Measurements from ENCODE around the gene NIPBL. TPM values are rescaled to one million over a fixed set of nuclear protein-coding genes. Genes with fewer than 3 reads are reported as not detected.
A peak's percentile ranks its signal among the peaks of the same experiment; 100 is the strongest.
"Not testable (repeated sequence)": the region's sequence is repeated elsewhere in the genome, so short reads cannot be mapped to it uniquely, and the experiment has no call there.

NIPBL gene
- total and polyA plus RNA-seq, 7 experiments from 2014 or later = 28.2 to 123 (median 110) TPM

GRCh38 chr5:37093795-37094194 is 217.2 kb downstream of the NIPBL start:
- Mint-ChIP-seq H3K36me3 (peaks cover 4 to 51% (median 36%) of the 10 kb centered on the region in 5 donors), H3K9me3 (peaks cover 1 to 38% (median 22%) of the 10 kb centered on the region in 11 donors)
- H3K27me3 Mint-ChIP-seq; H3K4me3 Mint-ChIP-seq; ATAC-seq; DNase-seq; H3K4me1 ChIP-seq (ENCODE audit: control insufficient read depth in 2 of 2, insufficient read depth in 2 of 2, low read length in 2 of 2); H3K36me3 ChIP-seq (ENCODE audit: control insufficient read depth in 2 of 3, insufficient read depth in 3 of 3, low read length in 3 of 3); H3K4me1 Mint-ChIP-seq; H3K9me3 ChIP-seq (ENCODE audit: control insufficient read depth in 2 of 3, low read length in 3 of 3); H3K27me3 ChIP-seq (ENCODE audit: control insufficient read depth in 2 of 2, insufficient read depth in 2 of 2, low read length in 2 of 2); H3K27ac ChIP-seq (ENCODE audit: low read depth, low read length); POLR2A ChIA-PET; intact Hi-C loops (cut with micrococcal nuclease); CTCF ChIA-PET; H3K4me3 ChIP-seq (ENCODE audit: low read length); H3K27ac Mint-ChIP-seq: not testable (repeated sequence)

GRCh38 chr5:37099267-37099666 is 222.7 kb downstream of the NIPBL start:
- ATAC-seq; DNase-seq; CTCF ChIA-PET; intact Hi-C loops (cut with micrococcal nuclease); H3K27ac Mint-ChIP-seq; H3K27ac ChIP-seq (ENCODE audit: low read depth, low read length); H3K27me3 ChIP-seq (ENCODE audit: control insufficient read depth in 2 of 2, insufficient read depth in 2 of 2, low read length in 2 of 2); H3K4me3 Mint-ChIP-seq; H3K4me3 ChIP-seq (ENCODE audit: low read length); H3K27me3 Mint-ChIP-seq; H3K4me1 ChIP-seq (ENCODE audit: control insufficient read depth in 2 of 2, insufficient read depth in 2 of 2, low read length in 2 of 2); H3K9me3 ChIP-seq (ENCODE audit: control insufficient read depth in 2 of 3, low read length in 3 of 3); POLR2A ChIA-PET; H3K36me3 ChIP-seq (ENCODE audit: control insufficient read depth in 2 of 3, insufficient read depth in 3 of 3, low read length in 3 of 3): not testable (repeated sequence)
- peaks cover 0 to 87% (median 38%) of the 10 kb centered on the region in 11 donors for H3K9me3 Mint-ChIP-seq
- H3K4me1 Mint-ChIP-seq = peaks cover 4 to 20% (median 16%) of the 10 kb centered on the region in 7 donors
- H3K36me3 Mint-ChIP-seq = peaks cover 8 to 67% (median 45%) of the 10 kb centered on the region in 5 donors

GRCh38 chr5:37103302-37103701 is 226.7 kb downstream of the NIPBL start:
- no peaks in the 10 kb centered on the region for H3K27me3 Mint-ChIP-seq
- peak overlapping the region in 1 of 9 donors; percentile 1 for H3K27ac Mint-ChIP-seq
- H3K4me3 Mint-ChIP-seq = peak overlapping the region in 1 of 10 donors; percentile 16
- H3K27me3 ChIP-seq (ENCODE audit: control insufficient read depth in 2 of 2, insufficient read depth in 2 of 2, low read length in 2 of 2) = no peaks in the 10 kb centered on the region
- DNase-seq (no peak), ATAC-seq (no peak)
- H3K9me3 ChIP-seq (ENCODE audit: control insufficient read depth in 2 of 3, low read length in 3 of 3) = no peaks in the 10 kb centered on the region
- CTCF ChIA-PET = no interaction called here
- H3K27ac ChIP-seq (ENCODE audit: low read depth, low read length) = no peak overlapping the region
- no peaks in the 10 kb centered on the region for H3K36me3 ChIP-seq (ENCODE audit: control insufficient read depth in 2 of 3, insufficient read depth in 3 of 3, low read length in 3 of 3)
- POLR2A ChIA-PET = interaction anchor here (1.1 kb wide), 1 partner anchor 21 kb away, joined by 4 read pairs; no protein-coding TSS in a partner anchor
- H3K4me1 ChIP-seq (ENCODE audit: control insufficient read depth in 2 of 2, insufficient read depth in 2 of 2, low read length in 2 of 2) = no peaks in the 10 kb centered on the region
- intact Hi-C loops (cut with micrococcal nuclease) = no loop called here
- H3K4me1 Mint-ChIP-seq = peaks cover 0 to 21% (median 16%) of the 10 kb centered on the region in 7 donors
- peaks cover 14 to 71% (median 46%) of the 10 kb centered on the region in 5 donors for H3K36me3 Mint-ChIP-seq
- H3K9me3 Mint-ChIP-seq = peaks cover 0 to 55% (median 21%) of the 10 kb centered on the region in 11 donors
- H3K4me3 ChIP-seq (ENCODE audit: low read length) = no peak overlapping the region

- Mint-ChIP-seq H3K27ac (peak overlapping the region in 7 of 9 donors; percentile 1 to 83 (median 20)), H3K36me3 (peaks cover 14 to 53% (median 47%) of the 10 kb centered on the region in 5 donors), H3K9me3 (peaks cover 0 to 9% (median 4%) of the 10 kb centered on the region in 11 donors), H3K4me3 (peak overlapping the region in 4 of 10 donors; percentile 7 to 47 (median 20)), H3K4me1 (peaks cover 33 to 49% (median 43%) of the 10 kb centered on the region in 7 donors), H3K27me3 (no peaks in the 10 kb centered on the region)
- no peak overlapping the region for H3K27ac ChIP-seq (ENCODE audit: low read depth, low read length)
- H3K4me3 ChIP-seq (ENCODE audit: low read length) = no peak overlapping the region
- peaks cover 14 to 30% of the 10 kb centered on the region in 2 donors for H3K4me1 ChIP-seq (ENCODE audit: control insufficient read depth in 2 of 2, insufficient read depth in 2 of 2, low read length in 2 of 2)
- CTCF ChIA-PET = no interaction called here
- intact Hi-C loops (cut with micrococcal nuclease) = no loop called here
- H3K36me3 ChIP-seq (ENCODE audit: control insufficient read depth in 2 of 3, insufficient read depth in 3 of 3, low read length in 3 of 3) = no peaks in the 10 kb centered on the region
- DNase-seq (no peak), ATAC-seq (no peak)
- no peaks in the 10 kb centered on the region for H3K27me3 ChIP-seq (ENCODE audit: control insufficient read depth in 2 of 2, insufficient read depth in 2 of 2, low read length in 2 of 2)
- H3K9me3 ChIP-seq (ENCODE audit: control insufficient read depth in 2 of 3, low read length in 3 of 3) = no peaks in the 10 kb centered on the region
- POLR2A ChIA-PET = no interaction called here
Observed at GRCh38 chr5:37109338-37109737, 232.8 kb downstream of the NIPBL start.

- POLR2A ChIA-PET = no interaction called here
- peaks cover 14 to 52% (median 44%) of the 10 kb centered on the region in 5 donors for H3K36me3 Mint-ChIP-seq
- no peaks in the 10 kb centered on the region for H3K27me3 Mint-ChIP-seq
- no peak for ATAC-seq
- H3K4me3 Mint-ChIP-seq = peak overlapping the region; percentile 0 to 70 (median 43)
- DNase-seq = peak in 3 of 9 donors; percentile 2 to 13 (median 4)
- H3K27ac ChIP-seq (ENCODE audit: low read depth, low read length) = peak overlapping the region; percentile 42
- peaks cover 0 to 11% (median 4%) of the 10 kb centered on the region in 11 donors for H3K9me3 Mint-ChIP-seq
- H3K36me3 ChIP-seq (ENCODE audit: control insufficient read depth in 2 of 3, insufficient read depth in 3 of 3, low read length in 3 of 3) = no peaks in the 10 kb centered on the region
- no peak overlapping the region for H3K4me3 ChIP-seq (ENCODE audit: low read length)
- CTCF ChIA-PET = no interaction called here
- no peaks in the 10 kb centered on the region for H3K9me3 ChIP-seq (ENCODE audit: control insufficient read depth in 2 of 3, low read length in 3 of 3)
- H3K4me1 ChIP-seq (ENCODE audit: control insufficient read depth in 2 of 2, insufficient read depth in 2 of 2, low read length in 2 of 2) = peaks cover 14 to 30% of the 10 kb centered on the region in 2 donors
- intact Hi-C loops (cut with micrococcal nuclease) = loop anchor here (2.0 to 10.0 kb wide), 11 partner anchors 37 to 958 kb away; partner anchors contain the start of genes NIPBL (in 2 of the 2), CPLANE1 (in 1 of the 2), LMBRD2 (in 1 of the 2) and SKP2 (in 1 of the 2)
- peaks cover 33 to 49% (median 43%) of the 10 kb centered on the region in 7 donors for H3K4me1 Mint-ChIP-seq
- no peaks in the 10 kb centered on the region for H3K27me3 ChIP-seq (ENCODE audit: control insufficient read depth in 2 of 2, insufficient read depth in 2 of 2, low read length in 2 of 2)
- peak overlapping the region; percentile 39 to 90 (median 79) for H3K27ac Mint-ChIP-seq
Observed at GRCh38 chr5:37110135-37110534, 233.6 kb downstream of the NIPBL start.

- Mint-ChIP-seq H3K4me1 (peaks cover 33 to 50% (median 43%) of the 10 kb centered on the region in 7 donors), H3K27ac (peak overlapping the region; percentile 6 to 88 (median 48))
- H3K4me3 ChIP-seq (ENCODE audit: low read length) = peak overlapping the region; percentile 19
Observed at GRCh38 chr5:37111426-37112382, 235.1 kb downstream of the NIPBL start.

More at GRCh38 chr5:37111426-37112382, 235.1 kb downstream of the NIPBL start:
- Histone ChIP-seq H3K36me3 (ENCODE audit: control insufficient read depth in 2 of 3, insufficient read depth in 3 of 3, low read length in 3 of 3) (no peaks in the 10 kb centered on the region), H3K4me1 (ENCODE audit: control insufficient read depth in 2 of 2, insufficient read depth in 2 of 2, low read length in 2 of 2) (peaks cover 14 to 30% of the 10 kb centered on the region in 2 donors), H3K27me3 (ENCODE audit: control insufficient read depth in 2 of 2, insufficient read depth in 2 of 2, low read length in 2 of 2) (no peaks in the 10 kb centered on the region), H3K9me3 (ENCODE audit: control insufficient read depth in 2 of 3, low read length in 3 of 3) (no peaks in the 10 kb centered on the region), H3K27ac (ENCODE audit: low read depth, low read length) (peak overlapping the region; percentile 47)
- Mint-ChIP-seq H3K27me3 (no peaks in the 10 kb centered on the region), H3K9me3 (peaks cover 0 to 11% (median 4%) of the 10 kb centered on the region in 11 donors), H3K36me3 (peaks cover 14 to 50% (median 36%) of the 10 kb centered on the region in 5 donors), H3K4me3 (peak overlapping the region; percentile 42 to 83 (median 72))
- POLR2A ChIA-PET = no interaction called here
- ATAC-seq (peak; percentile 86), DNase-seq (peak in 7 of 9 donors; percentile 42 to 73 (median 62))
- CTCF ChIA-PET = no interaction called here
- intact Hi-C loops (cut with micrococcal nuclease) = loop anchor here (1.0 to 10.0 kb wide), 13 partner anchors 36 to 1255 kb away; partner anchors contain the start of genes NIPBL (in 2 of the 2), CPLANE1 (in 1 of the 2), IL7R (in 1 of the 2) and LMBRD2 (in 1 of the 2)

Measured in naive thymus-derived CD4-positive, alpha-beta T cell (primary cell).